Heart left ventricle (tissue), 13 donors: ENCODE results near the gene CMIP.

ENCODE experiments used
- CTCF ChIP-seq, 12 donors: fragments of 200-600 bp; sonication (generic) in 4 of 12; IDR thresholded peaks; one replicate each; pipeline versions ENCODE4 v1.5.0 to v1.8.0; 2018 to 2022; ENCODE audit warnings: antibody characterized with exemption in 12 of 12, mild to moderate bottlenecking in 5 of 12
- POLR2A ChIP-seq, 2 donors: fragments of 450-650 bp; IDR thresholded peaks; one replicate each; pipeline ENCODE4 v1.6.1; 2017; ENCODE audit warnings: antibody characterized with exemption in 2 of 2, mild to moderate bottlenecking in 2 of 2, moderate library complexity in 2 of 2
- donor health status: ischemic (EF 13 %, LVEDD 7.1; RV severe dilation, severe dysfunction).
- donor health status: DM: no; HTN: yes; CAD: no.
- donor health status: DM: no; HTN: no; CAD: no.
- donor health status: ischemic (EF 25% LVEDD 6.9; RV normal size, moderate dysfunction).
- donor health status: ischemic (EF 25% LVEDD 5.7; RV mildly dilated, moderate dysfunction).
- donor health status: ischemic (EF 35%, LVEDD 5.7; RV mildly dilated, moderate dysfunction).
- donor health status: nonischemic (EF 11% LVEDD 7.7; RV severe dilation, severe dysfunction).
- donor health status: DM: yes; HTN: yes; CAD: no.
- donor health status: PGD.
- donor health status: ischemic (EF 29% LVEDD 5.4; RV normal size, mild dysfunction).
- donor health status: nonischemic (EF 23%, LVEDD 6.1; RV moderate dilation, normal function).

- TF ChIP-seq POLR2A (IDR thresholded peaks at IDR 0.05) = no peak
- no peak for TF ChIP-seq CTCF (IDR thresholded peaks at IDR 0.05)
Measured at GRCh38 chr16:81551821-81552304, 107.3 kb downstream of the CMIP start.
